Stimulated activated CD4-positive, alpha-beta T cell treated with anti-CD3 and anti-CD28 coated beads, Interleukin-4, amount 100 ng/mL, for 48 hours (primary cell): ENCODE results near the gene RIN3.
"Not testable (repeated sequence)": the region's sequence is repeated elsewhere in the genome, so short reads cannot be mapped to it uniquely, and the experiment has no call there.

Experiments used
- DNase-seq, 2 donors: peaks; one replicate each; pipeline ENCODE4 v3.0.0-alpha.2; 2020; ENCODE audit warnings: low read depth in 2 of 2

Gene RIN3

DNA sequence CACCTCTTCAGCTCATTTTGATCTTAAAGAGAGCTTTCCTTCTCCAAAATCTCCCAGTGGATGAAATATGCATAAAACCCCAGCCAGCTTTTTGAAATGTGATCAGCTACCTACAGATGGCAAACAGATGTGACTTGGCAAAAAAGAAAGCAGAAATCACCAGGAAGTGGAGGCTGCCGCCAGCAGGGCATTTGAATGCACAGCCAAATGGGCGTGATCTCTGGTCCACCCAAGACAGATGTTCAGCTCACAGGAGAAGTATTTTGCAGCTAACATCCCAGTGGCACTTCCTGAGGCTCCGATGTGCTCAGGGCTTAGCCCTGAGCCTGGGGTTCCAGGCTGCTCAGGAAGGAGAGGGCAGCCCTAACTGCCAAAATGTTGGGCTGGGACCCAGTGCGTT is 156.6 kb downstream of the RIN3 start:
- no peak for DNase-seq

DNA sequence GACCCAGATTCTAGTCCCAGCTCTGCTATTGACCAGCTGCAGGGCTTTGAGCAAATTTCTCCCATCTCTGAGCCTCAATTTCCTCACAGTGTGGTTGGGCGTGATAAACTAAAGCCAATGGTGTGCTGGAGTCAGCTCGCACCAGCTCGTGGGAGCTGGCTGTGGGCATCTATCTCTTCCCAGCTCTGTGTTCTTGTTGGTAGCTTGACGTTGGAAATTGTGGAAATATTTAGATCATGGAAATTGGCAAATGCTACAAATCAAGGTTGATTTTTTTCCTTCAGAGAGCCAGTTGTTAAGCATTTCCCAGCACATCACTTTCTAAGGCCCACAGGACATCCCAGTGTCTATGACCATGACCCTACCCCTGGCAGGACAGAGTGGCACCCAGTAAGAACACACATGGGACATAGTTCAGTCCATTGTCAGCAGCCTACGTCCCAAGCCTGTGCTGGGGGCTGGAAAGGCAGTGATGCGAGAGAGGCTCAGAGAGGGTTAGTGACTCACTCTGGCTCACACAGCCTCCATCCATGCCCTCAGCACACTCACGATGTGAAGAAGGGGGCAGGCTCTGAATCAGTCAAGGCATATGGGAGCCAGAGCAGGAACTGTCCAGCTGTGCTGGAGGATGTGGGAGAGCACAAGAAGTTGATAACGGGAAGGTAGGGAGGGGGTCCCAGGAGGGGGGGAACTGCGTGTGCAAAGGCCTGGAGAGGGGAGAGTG is 157.2 kb downstream of the RIN3 start:
- DNase-seq, result no peak

- DNase-seq, result no peak
These were observed 160.1 kb downstream of the RIN3 start for GRCh38 chr14:92673601-92674150.

- no peak for DNase-seq
These were observed 161.8 kb downstream of the RIN3 start for GRCh38 chr14:92675421-92675820.

DNA sequence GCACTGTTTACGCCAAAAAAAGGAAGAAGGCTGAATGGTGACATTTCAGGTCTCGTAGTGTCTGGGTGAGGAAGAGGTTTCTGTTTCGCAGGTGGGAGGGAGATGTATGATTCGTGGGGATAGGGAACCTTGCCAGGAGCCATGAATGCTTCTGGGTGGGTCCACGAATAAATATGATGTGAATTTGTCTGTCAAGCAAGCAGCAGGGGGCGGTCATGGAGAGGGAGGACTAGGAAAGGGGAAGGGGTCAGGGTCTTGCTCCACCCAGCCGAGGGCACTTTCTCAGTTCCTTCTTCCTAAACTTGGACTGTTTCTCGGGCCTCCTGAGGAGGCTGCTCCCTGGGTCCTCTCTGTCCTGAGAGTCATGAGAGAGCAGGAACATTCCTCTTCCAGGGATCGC is 162.4 kb downstream of the RIN3 start:
- no peak for DNase-seq

DNA sequence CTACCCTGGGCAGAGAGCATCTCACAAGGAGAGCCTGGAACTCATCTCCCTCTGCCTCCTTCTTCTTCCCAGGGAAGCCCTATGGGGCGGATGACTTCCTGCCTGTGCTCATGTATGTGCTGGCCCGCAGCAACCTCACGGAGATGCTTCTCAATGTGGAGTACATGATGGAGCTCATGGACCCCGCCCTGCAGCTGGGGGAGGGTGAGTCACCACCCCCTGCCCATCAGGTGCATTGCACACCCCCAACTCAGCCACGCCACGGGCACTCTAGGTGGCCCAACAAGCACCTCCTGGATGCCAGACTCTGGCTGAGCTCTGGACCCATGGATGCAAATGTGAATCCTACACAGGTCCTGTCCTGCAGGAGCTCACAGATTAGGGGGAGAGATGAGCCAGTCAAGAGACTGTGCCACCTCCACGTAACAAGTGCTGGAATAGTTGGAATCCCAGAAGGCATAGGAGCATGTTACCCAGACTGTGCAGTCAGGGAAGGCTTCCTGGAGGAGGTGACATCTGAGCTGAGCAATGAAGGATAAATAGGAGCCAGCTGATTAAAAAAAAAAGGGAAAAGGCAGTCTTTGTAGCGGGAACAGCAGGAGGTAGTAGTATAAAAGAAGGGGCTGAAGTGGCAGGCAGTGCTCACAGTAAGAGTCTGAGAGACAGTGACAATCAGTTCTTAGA is 163.0 kb downstream of the RIN3 start:
- DNase-seq, result no peak

DNA sequence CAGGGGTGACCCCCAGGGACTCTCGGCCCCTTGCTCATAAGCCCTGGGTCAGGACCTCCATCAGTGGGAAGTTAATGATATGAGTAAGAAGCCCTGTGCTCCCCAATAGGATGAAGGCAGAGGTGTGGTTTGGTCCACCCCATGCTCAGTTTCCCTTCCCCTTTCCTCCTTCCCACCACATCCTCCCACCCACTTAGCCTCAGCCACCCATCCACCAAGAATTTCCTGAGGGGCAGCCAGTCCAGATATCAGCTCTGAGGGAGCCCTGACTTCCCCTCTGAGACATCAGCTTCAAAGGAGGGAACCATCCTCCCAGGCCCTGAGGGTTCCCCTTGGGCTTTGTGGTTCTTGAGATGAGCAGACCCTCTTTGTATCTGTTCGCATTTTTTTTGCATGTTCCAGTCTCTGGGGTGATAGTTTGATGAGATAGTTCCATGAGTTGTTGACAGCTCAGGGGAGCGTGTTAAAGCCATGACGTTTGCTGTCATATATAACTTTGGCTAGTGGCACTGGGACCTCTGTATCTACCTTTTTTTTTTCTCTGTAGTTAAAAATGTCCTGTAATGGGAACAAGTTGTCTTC is 163.6 kb downstream of the RIN3 start:
- DNase-seq, result peak in 1 of 2 donors; percentile 73

DNA sequence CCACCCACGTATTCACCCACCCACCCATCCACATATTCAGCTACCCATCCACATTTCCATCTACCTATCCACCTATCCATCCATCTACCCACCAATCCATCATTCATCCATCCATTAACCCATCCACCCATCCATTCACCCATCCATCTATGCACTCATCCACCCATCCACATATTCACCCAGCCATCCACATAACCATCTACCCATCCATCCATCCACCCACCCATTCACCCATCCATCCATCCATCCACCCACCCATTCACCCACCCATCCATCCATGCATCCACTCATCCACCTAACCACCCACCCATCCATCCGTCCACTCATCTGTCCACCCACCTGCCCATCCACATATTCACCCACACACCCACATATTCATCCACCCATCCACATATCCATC is 164.4 kb downstream of the RIN3 start:
- no peak for DNase-seq

DNA sequence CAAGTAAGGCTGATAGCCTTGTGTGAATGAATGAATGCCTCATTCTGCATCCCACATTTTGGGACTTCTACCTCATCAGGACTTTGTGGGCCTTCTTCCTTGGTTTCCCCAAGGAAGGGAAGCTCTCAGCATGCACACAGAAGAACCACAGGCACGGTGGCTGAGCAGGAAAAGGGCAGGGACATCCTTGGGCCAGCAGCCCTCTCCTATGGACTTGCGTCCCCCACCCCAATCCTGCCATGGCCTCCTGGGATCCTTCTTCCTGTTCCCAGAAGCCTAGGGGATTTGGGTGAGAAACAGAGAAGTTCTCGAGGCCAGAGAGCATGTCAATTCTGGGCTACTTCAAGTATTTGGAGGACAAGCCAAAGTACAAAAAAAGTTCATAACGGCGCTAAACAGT is 165.2 kb downstream of the RIN3 start:
- no peak for DNase-seq

- no peak for DNase-seq
These were observed 165.7 kb downstream of the RIN3 start for GRCh38 chr14:92679246-92679645.

DNA sequence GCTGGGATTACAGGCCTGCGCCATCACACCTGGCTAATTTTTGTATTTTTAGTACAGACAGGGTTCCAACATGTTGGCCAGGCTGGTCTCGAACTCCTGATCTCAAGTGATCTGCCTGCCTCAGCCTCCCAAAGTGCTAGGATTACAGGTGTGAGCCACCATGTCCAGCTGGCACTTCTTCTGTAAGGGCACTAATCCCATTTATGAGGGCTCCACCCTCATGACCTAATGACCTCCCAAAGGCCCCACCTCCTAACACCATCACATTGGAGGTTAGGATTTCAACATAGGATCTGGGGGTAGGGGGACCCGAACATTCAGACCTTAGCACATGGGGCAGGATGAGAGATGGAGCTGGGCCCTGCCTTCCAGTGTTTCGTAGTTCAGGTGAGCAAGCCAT is 166.7 kb downstream of the RIN3 start:
- not testable (repeated sequence) for DNase-seq

- peak; percentile 62 to 65 for DNase-seq
These were observed 167.4 kb downstream of the RIN3 start for GRCh38 chr14:92680781-92681650.

DNA sequence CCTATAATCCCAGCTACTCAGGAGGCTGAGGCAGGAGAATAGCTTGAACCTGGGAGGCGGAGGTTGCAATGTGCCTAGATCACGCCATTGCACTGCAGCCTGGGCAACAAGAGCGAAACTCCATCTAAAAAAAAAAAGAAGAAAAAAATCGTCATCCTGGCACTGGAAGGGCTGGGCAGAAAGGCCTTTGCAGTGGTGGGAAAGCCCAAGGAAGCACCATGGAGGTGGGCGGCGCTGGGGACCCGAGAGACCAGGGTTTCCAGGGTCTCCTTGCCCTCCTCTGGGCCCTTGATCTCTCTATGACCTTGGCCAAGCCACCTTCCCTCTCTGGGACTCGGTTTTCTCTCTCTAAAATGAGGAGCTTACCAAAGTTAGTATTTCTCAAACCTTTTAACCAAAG is 169.5 kb downstream of the RIN3 start:
- no peak for DNase-seq

- DNase-seq, result no peak
These were observed 171.4 kb downstream of the RIN3 start for GRCh38 chr14:92684801-92685560.

DNA sequence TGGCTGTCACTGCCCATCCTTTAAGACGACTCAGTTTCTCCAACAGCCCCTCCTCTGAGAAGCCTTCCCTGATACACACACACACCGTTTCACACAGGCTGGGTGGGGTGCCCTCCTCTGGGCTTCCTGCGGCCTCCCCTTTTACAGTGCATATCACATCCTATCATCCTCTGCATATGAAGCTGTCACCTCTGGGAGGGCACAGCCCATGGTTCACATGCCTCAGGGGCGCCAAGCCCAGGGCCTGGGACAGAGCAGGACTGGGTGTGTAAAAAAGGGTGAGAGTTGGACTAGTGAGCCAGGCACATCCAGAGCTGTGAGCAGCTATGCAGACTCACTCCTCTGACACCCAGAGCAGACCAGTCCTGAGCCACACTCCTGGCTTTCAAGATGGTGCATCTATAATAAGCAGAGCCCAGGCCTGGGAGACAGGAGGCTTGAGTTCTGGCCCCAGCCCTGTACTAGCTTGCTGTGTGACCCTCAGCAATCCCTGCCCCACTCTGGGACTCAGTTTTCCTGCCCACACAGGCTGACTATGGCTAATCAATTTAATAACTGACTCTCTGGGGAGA is 172.3 kb downstream of the RIN3 start:
- no peak for DNase-seq

DNA sequence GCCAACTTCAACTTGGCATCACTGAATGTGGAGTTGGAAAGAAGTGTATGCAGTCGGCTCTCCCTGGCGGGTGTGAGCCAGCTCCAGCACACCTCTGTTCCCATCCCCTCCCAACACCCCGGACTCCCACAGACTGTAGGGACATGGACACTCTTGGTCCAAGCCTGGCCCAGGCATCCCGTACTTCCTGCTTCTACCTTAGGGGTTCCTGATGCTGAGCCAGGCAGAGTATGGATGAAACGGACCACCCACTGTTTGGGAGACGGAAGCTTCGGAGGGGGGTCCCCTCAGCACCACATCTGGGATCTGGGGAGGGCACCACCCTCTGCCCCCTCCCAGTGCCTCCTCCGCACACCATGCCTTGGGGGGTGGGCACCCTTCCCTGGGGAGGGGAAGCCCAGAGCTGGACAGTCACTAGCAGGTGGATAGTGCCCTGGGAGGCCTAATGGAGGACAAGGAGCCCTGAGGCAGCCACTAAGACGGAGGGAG is 172.9 kb downstream of the RIN3 start:
- no peak for DNase-seq

GRCh38 chr14:92686900-92687427 is 173.4 kb downstream of the RIN3 start:
- peak; percentile 34 to 65 for DNase-seq

GRCh38 chr14:92687681-92688433 is 174.3 kb downstream of the RIN3 start:
- DNase-seq, result no peak
